Measurements from ENCODE around the gene SSTR3.
"Not testable (repeated sequence)": the region's sequence is repeated elsewhere in the genome, so short reads cannot be mapped to it uniquely, and the experiment has no call there.

SSTR3 gene

GRCh38 chr22:37242395-37242918 lies 30.2 kb upstream of the SSTR3 start:
- peak; percentile 83 for DNase-seq (ENCODE audit: low read depth)

GRCh38 chr22:37241351-37242142 lies 29.3 kb upstream of the SSTR3 start:
- DNase-seq (ENCODE audit: low read depth): no peak

DNA sequence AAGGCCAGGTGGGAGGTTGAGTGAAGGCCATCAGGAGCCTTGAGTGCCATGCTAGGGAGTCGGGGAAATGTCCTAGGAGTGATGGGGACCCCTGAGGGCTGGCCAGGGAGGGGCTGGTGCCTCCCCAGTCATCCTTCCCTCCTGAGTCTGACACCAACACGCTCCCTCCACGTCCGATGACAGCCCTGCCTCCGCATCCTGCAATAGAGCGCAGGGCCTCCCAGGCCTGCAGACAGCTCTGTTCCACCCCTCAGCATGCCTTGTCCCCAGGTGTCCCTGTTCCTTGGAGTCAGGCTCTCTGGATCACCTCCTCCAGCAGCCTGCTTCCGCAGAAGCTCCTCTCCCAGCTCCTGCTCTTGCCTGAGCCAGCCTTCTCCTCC lies 28.7 kb upstream of the SSTR3 start:
- no peak for DNase-seq (ENCODE audit: low read depth)

GRCh38 chr22:37240240-37240940 lies 28.1 kb upstream of the SSTR3 start:
- DNase-seq (ENCODE audit: low read depth): no peak

DNA sequence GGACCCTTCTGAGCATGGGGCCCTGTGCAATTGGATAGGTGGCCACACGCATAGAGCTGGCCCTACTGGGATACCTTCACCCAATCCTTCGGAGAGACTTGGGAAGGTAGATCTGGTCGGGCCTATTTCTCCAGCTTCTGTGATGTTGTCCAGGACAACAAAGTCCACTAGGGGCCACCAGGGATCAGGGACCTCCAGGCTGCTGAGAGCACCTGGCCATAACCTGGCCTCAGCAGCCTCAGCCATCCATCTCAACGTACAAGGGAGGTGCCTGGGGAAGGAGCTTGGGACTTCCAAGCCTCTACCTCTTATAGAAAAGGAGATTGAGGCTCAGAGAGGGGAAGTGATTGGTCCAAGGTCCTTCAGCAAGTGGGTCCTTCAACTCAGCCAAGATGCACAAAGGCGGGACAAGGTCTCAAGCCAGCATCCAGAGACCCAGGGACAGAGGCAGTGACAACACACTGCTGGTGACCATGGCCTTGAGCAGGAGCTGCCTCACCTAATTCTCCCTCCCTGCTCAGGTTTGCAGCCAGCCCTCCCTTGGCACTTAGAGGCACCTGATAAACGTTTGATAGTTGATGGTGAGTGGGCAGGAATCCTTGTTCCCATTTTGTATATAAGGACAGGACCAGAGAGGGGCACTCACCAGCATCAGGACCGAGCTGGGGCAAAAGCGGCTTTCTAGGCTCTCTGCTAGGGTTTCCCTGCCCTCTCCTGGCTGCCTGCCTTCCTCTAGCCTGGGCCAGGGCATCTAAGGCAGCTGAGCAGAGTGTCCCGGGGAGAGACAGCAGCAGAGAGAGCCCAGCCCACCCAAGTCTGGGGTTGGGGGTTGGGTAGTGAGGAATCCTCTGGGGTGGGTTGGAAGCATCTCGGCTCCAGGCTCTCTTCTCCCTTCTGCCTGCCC lies 27.3 kb upstream of the SSTR3 start:
- no peak for DNase-seq (ENCODE audit: low read depth)

DNA sequence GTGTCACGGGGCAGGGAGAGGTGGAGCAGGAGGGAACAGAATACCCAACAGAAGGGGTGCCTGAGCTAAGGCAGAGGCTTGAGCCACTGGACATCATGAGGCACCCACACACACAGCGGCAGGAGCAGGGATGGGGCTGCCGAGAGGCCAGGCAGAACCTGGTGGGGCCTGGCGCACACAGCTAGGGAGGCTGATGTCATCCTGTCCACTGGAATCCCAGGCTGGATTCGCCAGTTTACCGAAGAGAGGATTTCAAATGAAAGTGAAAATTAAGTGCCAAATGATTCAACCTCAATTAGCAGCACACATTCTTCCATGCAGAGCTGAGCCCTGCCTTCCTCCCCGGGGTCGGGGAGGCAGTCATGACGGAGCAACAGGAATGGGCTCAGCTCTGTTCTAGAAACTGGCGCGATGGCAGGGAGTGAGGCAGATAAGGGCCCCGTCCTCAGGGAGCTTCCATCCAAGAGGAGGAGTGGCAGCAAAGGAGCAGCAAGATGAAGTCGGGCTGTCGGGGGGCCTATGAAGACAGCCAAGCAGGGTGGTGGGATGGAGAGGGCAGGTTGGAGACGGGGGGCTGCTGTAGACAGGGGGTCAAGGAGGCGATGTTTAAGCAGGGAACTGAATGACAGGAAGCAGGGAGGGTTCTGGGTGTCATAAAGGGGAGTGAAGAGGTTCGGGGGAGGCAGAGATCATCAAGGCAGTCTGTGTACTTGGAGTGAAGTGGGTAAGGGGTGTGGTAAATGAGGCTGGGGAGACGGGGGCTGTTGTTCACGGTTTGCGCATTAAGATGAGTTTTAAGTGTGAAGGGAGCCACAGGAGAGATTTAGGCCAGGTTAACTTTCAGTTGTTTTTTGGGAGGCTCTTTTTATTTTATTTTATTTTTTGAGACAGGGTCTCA lies 25.3 kb upstream of the SSTR3 start:
- no peak for DNase-seq (ENCODE audit: low read depth)

DNA sequence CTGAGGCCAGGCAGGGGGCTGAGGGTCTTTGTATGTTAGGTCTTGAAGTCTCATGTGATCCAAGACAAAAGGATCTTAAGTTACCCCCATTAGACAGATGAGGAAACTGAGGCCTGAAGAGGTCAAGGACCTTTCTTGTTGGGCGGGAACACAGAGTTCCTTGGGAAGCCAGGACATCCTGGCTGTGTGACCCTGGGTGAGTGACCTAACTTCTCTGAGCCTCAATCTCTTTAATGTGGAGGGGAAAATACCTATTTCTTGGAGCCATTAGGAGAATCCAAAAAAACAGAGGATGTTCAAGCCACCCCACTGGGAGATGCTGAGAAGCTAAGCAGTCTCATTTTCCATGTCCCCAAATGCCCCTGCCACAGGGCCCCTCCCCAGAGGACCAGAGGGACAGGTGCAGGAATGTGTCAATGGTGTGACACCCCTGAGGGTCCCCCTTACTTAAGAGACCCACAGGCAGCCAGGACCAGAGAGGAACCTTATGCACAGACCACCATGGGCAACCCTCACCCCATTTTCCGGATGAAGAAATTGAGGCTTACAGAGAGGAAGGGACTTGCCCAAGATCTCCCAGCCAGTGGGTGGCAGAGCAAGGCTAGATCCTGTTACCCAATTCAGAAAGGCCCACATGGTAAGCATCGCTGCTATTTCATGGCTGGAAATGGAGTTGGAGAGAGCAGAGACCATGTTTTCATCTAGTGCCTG lies 23.8 kb upstream of the SSTR3 start:
- DNase-seq (ENCODE audit: low read depth): no peak

DNA sequence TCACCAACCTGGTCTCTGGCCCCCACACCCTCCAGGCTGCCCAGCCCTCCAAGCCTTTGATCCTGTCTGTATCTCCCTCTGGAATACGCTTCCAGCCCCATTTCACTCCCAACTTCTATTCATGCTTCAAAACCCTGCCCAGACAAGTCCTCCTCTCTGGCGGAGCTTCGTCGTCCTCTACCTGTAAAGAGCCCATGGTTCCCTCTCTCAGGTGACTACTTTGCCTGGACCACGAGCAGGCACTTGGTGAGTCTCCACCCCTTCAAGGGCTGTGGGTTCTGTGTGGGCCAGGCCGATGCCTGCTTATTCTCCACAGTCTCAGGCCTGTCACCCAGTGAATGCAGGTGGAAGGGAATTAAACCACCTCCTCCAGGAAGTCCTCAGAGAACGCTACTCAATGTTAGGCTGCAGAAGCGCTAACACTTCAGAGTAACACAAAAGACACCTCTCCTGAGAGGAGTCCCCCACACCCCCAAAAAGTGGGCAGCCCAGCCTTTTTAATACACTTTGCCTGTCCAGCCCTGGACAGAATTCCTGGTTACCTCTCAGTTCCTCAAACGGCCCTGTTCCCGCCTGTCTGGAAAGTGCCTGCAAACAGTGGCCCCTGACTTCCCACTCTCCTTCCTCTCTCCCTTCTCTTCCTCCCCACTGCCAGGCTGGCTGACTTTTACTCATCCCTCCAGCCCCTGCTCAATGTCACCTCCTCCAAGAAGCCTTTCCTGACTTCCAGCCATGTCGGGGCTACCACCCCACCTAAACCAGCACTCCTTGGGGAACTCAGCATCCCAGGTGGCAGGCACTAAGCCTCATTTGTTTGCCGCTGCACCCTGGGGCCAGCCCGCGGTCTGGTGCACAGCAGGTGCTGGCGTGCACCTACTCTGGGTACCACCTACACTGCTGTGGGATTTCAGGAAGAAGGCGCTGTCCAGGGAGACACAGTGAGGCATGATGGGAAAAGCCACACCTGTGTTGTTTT lies 22.7 kb upstream of the SSTR3 start:
- no peak for DNase-seq (ENCODE audit: low read depth)

GRCh38 chr22:37233751-37234631 lies 21.7 kb upstream of the SSTR3 start:
- DNase-seq (ENCODE audit: low read depth): no peak

- not testable (repeated sequence) for DNase-seq (ENCODE audit: low read depth)
These were observed 21.1 kb upstream of the SSTR3 start for GRCh38 chr22:37233371-37233750.

DNA sequence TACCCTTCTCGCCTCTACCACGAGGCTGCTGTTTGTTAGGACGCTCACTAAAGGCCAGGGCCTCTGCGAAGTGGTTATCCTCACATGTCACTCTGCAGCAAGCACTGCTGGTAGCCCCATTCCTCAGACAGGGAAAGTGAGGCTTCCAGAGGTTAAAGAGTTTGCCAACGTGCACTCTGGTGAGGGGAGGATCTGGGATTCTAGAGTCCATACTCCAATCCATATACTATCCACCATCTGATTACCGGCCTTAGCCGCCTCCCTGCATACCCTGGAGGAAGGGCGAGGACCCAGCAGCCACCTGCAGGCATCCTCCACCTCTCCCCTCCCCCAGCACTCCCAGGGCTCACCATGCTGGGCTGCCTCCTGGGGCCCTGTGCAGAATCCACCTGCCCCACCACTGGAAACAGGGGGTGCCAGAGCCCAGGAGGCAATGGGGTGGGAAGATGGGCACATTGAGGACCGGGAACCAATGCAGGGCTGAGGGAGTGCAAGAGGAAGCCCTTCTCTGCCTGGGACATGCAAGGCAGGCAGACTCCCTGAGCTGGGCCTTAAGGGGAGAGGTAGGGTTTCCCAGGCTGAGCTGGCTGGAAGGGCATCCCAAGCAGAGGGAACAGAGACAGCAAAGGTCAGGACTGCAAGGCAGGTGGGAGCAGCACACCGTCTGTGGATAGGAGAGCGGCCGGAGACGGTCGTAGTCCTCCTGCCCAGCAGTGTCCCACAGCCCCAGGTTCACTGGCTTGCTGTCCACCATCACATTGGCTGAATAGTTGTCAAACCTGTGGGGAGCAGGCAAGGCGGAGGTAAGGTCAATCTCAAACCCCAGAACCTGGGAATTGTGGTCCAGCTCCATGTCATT lies 20.1 kb upstream of the SSTR3 start:
- DNase-seq (ENCODE audit: low read depth): no peak

GRCh38 chr22:37231406-37232139 lies 19.3 kb upstream of the SSTR3 start:
- no peak for DNase-seq (ENCODE audit: low read depth)

DNA sequence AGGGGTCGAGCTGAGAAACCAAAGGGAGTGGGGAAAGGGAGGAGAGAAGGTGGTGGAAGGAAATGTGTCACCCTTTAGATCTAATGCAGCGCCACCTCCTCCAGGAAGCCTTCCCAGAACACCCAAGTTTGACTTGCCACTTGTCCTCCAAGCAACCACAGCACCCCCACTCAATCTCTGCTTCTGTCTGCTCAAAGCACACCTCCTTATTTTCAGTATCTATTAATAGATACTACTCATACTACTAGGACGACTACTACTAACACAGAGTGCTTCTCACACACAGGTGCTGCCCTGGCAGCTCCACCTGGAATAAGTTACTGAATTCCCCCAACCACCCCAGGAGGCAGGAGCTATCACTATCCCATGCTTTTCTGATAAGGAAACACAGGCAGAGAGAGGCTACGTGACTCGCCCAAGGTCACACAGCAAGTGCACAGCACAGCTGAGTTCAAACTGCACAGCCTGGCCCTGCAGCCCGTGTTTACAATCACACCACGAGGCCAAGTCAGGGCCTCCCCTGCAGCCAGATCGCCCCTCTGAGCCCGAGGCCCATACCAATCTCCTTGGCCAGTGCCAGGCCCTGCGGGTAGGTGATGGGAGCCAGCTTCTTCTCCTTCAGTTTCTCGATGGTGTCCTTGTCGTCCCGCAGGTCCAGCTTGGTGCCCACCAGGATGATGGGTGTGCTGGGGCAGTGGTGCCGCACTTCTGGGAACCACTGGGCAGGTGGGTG lies 18.6 kb upstream of the SSTR3 start:
- no peak for DNase-seq (ENCODE audit: low read depth)

- peak; percentile 83 for DNase-seq (ENCODE audit: low read depth)
These were observed 17.8 kb upstream of the SSTR3 start for GRCh38 chr22:37229805-37230672.

Data from stimulated activated CD8-positive, alpha-beta memory T cell treated with anti-CD3 and anti-CD28 coated beads, Interleukin-12 subunit alpha, Interleukin-12 subunit beta, amount 100 ng/mL, for 4 hours (primary cell).